SJCRH30 (cell line): Measurements from ENCODE around the gene C11orf71. TPM values are rescaled to one million over a fixed set of nuclear protein-coding genes. Genes with fewer than 3 reads are reported as not detected.

Experiments
- DNase-seq, 2 experiments: peaks; one replicate each; pipeline ENCODE4 v3.0.0-alpha.2; 2015 to 2020
- H3K27ac ChIP-seq: fragments of 250-450 bp; sonication (Bioruptor Pico); 2 replicates; pipeline ENCODE4 v1.5.1; 2020; ENCODE audit warnings: mild to moderate bottlenecking, moderate library complexity
- H3K27me3 ChIP-seq: fragments of 250-450 bp; sonication (Bioruptor Pico); 2 replicates; pipeline ENCODE4 v1.5.1; 2020; ENCODE audit warnings: mild to moderate bottlenecking, moderate library complexity
- H3K36me3 ChIP-seq: fragments of 250-450 bp; sonication (Bioruptor Pico); 2 replicates; pipeline ENCODE4 v1.5.1; 2020; ENCODE audit warnings: mild to moderate bottlenecking, moderate library complexity
- H3K4me1 ChIP-seq: fragments of 250-450 bp; sonication (Bioruptor Pico); 2 replicates; pipeline ENCODE4 v1.5.1; 2020; ENCODE audit warnings: mild to moderate bottlenecking, moderate library complexity
- H3K4me3 ChIP-seq: fragments of 250-450 bp; sonication (Bioruptor Pico); 2 replicates; pipeline ENCODE4 v1.5.1; 2020; ENCODE audit warnings: mild to moderate bottlenecking, moderate library complexity
- H3K9me3 ChIP-seq: fragments of 250-450 bp; sonication (Bioruptor Pico); replicated peaks from 2 replicates; pipeline ENCODE4 v1.5.1; 2020; ENCODE audit warnings: mild to moderate bottlenecking, moderate library complexity
- total RNA-seq: library from RNA; depleted of rRNA; stranded (reverse); fragments of >200 nt; shearing (Covaris generic); gene quantifications from 2 replicates; pipeline ENCODE4 v1.2.3, GENCODE V29; 2014

The C11orf71 gene
- total RNA-seq, 1 experiment from 2014 or later = 3.6 TPM

DNA sequence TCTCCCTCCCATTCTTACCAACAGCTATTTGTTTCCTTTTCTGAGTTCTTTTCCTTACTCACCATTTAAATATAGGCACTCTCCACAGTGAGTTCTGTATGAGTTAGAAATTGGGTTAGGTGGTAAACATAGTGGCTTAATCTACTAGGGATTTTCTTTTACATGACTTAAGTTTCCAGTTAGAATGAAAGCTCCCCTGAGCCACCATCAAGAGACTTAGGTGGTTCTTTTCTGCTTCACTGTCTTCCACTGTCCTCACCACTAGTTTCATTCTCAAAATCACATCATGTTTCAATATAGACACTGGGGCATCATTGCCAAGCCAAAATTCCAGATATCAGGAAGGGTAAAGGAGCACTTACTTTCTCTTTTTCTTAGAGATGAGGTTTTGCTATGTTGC is 30.0 kb upstream of the C11orf71 start:
- Histone ChIP-seq H3K4me3 (no peak overlapping the region), H3K27ac (no peak overlapping the region), H3K36me3 (no peaks in the 10 kb centered on the region), H3K27me3 (no peaks in the 10 kb centered on the region), H3K9me3 (no peaks in the 10 kb centered on the region), H3K4me1 (no peaks in the 10 kb centered on the region)
- DNase-seq = no peak

DNA sequence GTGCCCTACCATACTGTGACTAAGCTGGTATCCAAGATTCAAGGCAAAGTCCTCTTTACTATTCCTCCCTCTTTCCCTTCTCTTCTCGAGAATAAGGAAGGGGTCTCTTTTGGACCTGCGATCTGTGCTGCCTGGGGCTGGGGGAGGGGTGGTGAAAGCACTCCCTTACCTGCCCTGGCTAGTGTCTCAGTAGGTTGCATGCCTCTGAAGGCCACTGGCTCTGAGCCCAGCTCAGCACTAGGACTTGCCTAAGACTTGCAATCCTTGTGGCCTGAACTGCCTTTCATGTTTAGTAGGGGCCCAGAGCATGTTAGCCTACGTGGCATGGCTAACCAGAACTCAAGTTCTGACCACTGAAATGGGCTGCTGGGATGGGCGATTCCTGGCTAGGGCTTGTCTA is 26.0 kb upstream of the C11orf71 start:
- no peak overlapping the region for H3K27ac ChIP-seq
- H3K36me3 ChIP-seq = no peaks in the 10 kb centered on the region
- no peaks in the 10 kb centered on the region for H3K9me3 ChIP-seq
- no peak overlapping the region for H3K4me3 ChIP-seq
- no peaks in the 10 kb centered on the region for H3K4me1 ChIP-seq
- no peak for DNase-seq
- H3K27me3 ChIP-seq = no peaks in the 10 kb centered on the region

DNA sequence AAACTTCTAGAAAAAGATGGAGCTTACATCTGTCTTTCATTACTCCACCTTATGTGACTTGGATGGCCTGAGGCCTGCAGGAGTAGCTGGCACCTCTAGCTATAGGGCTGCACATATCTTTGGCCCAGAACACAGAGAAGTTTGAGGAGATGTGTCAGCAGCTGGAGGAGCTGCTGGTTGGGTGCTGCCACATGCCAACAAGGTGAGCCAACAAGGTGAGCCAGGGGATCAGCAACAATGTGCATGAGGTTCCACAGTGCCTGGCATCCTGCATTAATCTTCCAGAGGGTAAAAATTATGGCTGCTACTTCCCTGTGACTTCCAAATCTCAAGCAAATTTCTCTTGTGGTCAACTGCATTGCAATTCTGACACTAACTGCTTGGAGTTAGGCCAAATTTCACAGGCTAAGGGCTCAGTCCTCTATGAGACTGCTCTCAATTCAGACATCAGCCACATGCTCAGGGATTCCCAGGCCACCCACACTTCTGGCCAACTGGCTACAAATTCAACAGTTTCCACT is 16.2 kb upstream of the C11orf71 start:
- DNase-seq = no peak
- no peaks in the 10 kb centered on the region for H3K9me3 ChIP-seq
- no peak overlapping the region for H3K4me3 ChIP-seq
- no peaks in the 10 kb centered on the region for H3K36me3 ChIP-seq
- no peaks in the 10 kb centered on the region for H3K27me3 ChIP-seq
- no peak overlapping the region for H3K27ac ChIP-seq
- no peaks in the 10 kb centered on the region for H3K4me1 ChIP-seq

DNA sequence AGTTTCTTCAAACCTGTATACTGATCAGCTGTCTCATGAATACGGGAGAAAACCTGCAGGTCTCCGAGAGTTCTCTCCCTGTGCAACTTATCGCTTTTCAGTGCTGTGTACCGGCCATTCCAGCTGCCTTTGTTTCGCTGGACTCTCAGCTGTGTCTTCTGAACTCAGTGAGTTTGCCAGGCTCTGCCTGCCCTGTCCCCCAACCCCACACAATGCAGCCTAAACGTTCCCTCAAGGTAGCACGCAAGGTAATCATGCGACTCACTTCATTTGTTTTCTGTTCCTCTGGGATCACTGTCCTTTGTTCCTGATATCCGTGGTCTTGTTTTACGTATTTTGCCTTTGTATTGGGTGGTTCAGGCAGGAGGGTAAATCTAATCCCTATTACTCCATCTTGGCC is 13.6 kb upstream of the C11orf71 start:
- no peaks in the 10 kb centered on the region for H3K4me1 ChIP-seq
- no peaks in the 10 kb centered on the region for H3K9me3 ChIP-seq
- no peaks in the 10 kb centered on the region for H3K27me3 ChIP-seq
- no peak overlapping the region for H3K27ac ChIP-seq
- H3K36me3 ChIP-seq = peaks cover 10% of the 10 kb centered on the region
- no peak overlapping the region for H3K4me3 ChIP-seq
- DNase-seq = no peak

DNA sequence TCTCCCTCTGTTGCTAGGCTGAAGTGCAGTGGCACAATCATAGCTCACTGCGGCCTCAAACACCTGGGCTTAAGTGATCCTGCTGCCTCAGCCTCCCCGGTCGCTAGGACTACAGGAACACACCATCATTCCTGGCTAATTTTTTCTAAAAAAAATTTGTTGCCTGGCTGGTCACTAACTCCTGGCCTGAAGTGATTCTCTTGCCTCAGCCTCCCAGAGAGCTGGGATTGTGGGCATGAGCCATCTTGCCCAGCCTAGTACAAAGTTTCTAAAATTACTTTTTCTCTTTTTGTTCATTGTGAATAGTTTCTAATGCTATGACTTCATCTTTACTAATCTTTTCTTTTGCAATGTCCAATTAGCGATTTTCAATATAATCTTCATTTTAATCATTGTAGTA is 12.6 kb upstream of the C11orf71 start:
- H3K27ac ChIP-seq = no peak overlapping the region
- peaks cover 10% of the 10 kb centered on the region for H3K36me3 ChIP-seq
- H3K9me3 ChIP-seq = no peaks in the 10 kb centered on the region

DNA sequence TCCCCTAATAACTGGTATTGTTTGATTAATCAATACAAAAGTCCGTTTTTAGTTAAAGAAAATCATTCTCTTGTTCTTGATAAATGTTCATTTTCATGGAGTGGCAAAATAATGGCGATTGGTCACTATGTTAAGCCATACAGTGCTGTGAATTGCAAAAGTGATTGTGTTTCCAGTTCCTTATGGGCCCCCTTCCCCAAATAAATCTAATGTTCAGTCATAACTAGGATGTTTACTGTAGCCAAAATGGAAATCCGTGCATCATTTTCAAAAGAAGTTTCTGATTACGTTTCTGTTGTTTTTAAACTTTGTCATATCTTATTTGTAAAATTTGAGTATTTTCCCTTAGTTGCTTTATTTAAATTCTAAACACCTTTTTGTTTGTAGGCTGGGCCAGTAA is 1.0 kb upstream of the C11orf71 start:
- DNase-seq = no peak
- no peaks in the 10 kb centered on the region for H3K4me1 ChIP-seq
- H3K36me3 ChIP-seq = peaks cover 16% of the 10 kb centered on the region
- H3K9me3 ChIP-seq = no peaks in the 10 kb centered on the region
- H3K4me3 ChIP-seq = peak overlapping the region; percentile 66
- peak overlapping the region; percentile 92 for H3K27ac ChIP-seq
- H3K27me3 ChIP-seq = no peaks in the 10 kb centered on the region

More for the DNA sequence above, 12.6 kb upstream of the C11orf71 start:
- no peak for DNase-seq
- Histone ChIP-seq H3K4me3 (no peak overlapping the region), H3K27me3 (no peaks in the 10 kb centered on the region), H3K4me1 (no peaks in the 10 kb centered on the region)

DNA sequence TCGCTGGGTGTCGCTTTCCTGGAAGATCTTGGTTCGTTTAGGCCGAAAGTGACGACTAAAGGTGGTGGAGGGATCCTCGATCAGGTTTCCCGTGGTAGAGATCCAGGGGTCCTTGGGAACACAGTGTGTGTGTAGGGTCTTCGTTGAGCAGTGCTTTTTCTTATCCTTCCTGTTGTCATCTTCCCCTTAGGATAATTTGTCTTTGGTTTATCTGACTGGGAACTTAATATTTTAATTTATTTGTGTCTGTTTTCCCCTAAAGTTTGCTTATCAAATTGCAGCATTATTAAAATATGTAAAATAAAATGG is 558 bp upstream of the C11orf71 start:
- no peaks in the 10 kb centered on the region for H3K9me3 ChIP-seq
- H3K4me3 ChIP-seq = peak overlapping the region; percentile 66
- H3K27me3 ChIP-seq = no peaks in the 10 kb centered on the region
- H3K4me1 ChIP-seq = no peaks in the 10 kb centered on the region
- peak overlapping the region; percentile 92 for H3K27ac ChIP-seq
- no peak for DNase-seq
- peaks cover 12% of the 10 kb centered on the region for H3K36me3 ChIP-seq

DNA sequence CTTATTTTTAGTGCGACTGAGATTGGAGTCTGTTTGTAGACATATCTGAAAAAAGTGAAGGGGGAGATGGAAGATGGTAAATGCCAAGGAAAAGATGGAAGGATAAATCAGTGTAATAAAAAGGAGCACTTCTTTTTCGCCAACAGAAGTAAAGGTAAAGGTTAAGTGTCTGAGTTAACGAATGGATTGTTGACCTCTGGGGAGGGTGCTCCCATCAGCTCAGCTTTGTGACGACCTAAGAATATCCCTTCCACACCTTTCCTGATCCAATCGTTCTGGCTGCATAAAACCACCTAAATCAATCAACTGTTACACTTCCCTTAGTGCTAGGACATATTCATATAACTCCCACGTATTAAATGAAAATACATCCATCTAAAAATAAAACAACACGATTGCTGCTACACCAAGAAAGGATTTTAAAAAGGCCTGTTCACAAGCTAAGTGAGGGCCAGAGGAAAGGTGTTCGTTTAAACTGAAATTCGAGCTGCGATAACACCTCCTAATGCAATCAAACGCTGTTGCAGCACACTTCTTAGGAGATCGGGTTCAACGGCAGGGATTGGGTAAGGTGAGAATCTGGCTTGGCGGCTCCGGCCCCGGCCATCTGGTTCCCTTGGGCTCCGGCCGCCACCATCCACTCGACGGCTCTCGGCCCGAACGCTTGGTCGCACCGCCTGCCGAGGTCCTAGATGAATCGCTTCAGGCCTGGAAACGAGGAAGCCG is 658 bp downstream of the C11orf71 start:
- Histone ChIP-seq H3K4me3 (peak overlapping the region; percentile 66), H3K4me1 (no peaks in the 10 kb centered on the region), H3K9me3 (no peaks in the 10 kb centered on the region), H3K27ac (peak overlapping the region; percentile 92), H3K27me3 (no peaks in the 10 kb centered on the region), H3K36me3 (peaks cover 3% of the 10 kb centered on the region; the same call in 1 of the 2 replicates)
- no peak for DNase-seq

DNA sequence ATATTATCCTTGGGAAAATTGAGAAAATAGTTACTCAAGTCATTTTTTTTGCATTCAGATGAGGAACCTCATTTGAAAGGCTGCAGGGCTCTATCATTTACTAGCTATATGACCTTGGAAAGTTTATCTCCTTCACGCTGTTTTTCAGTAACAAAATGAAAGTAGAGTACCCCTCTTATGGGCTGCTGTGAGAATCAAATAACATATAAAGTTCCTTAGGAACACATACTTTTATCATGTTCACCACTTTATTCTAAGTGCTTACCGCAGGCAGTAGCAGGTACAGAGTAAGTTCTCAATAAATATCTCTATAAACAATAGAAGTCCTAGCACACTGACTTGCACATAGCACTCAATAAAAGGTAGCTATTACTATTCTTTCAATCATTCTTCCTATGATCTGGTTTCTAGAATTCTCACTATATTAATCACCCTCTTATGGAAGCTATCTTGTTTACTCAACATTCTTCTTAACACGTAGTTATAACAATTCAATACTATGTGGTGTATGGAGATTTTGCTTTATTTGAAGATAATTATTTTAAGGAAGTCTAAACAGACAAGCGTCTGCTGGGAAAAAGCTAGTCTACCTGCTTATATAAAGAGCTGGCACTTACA is 1.9 kb downstream of the C11orf71 start:
- Histone ChIP-seq H3K4me1 (no peaks in the 10 kb centered on the region), H3K9me3 (no peaks in the 10 kb centered on the region), H3K36me3 (peaks cover 3% of the 10 kb centered on the region; the same call in 1 of the 2 replicates), H3K27ac (no peak overlapping the region), H3K4me3 (no peak overlapping the region), H3K27me3 (no peaks in the 10 kb centered on the region)
- no peak for DNase-seq

DNA sequence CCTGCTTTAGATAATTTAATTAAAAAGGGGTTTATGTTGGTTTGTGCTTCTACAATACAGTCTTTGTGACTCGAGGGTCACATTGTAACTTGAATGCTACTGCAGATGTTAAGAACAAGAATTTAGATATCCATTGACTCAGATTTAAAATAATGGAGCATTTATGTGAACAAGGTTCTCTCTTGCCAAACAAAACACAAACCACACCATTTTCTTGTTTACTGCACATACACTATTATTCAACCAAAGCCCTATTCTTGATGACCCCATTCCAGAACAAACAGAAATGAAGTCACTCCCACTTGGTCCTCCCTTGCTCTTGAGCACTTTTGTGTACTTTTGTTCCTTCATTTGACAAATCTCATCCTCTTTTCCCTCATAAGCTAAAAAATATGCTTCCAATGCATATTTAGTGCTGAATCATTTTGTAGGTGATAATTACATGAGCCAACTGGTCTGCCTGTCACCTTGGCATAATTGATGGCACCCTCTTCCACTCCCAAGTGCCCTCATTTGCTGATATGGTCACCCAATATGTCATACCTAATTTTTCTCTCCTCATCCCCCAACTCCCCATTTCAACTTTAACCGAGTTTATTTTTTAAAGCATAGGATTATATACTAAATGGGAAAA is 2.8 kb downstream of the C11orf71 start:
- H3K27me3 ChIP-seq = no peaks in the 10 kb centered on the region
- no peaks in the 10 kb centered on the region for H3K4me1 ChIP-seq
- no peak for DNase-seq
- H3K4me3 ChIP-seq = no peak overlapping the region
- H3K36me3 ChIP-seq = peaks cover under 1% of the 10 kb centered on the region; the same call in 1 of the 2 replicates
- no peak overlapping the region for H3K27ac ChIP-seq
- no peaks in the 10 kb centered on the region for H3K9me3 ChIP-seq

DNA sequence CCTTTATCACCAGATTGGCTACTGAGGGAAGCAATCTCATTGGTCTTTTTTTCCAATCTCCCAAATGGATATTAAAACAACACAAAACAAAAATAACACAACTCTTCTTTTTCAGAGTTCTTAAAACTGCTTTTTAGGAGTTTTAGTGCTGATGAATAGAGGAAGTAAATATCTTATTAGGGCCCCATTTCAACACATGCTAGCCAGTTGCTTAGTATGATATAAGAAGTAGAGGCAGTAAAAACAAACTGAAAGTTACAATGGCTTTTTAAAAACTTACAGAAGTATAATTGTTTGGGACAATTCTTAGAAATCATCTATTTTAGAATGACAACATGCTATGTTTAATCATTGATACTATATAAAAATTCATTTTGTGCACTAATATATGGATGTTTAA is 3.4 kb downstream of the C11orf71 start:
- Histone ChIP-seq H3K4me3 (no peak overlapping the region), H3K27ac (no peak overlapping the region), H3K36me3 (no peaks in the 10 kb centered on the region; the same call in 1 of the 2 replicates), H3K4me1 (no peaks in the 10 kb centered on the region), H3K9me3 (no peaks in the 10 kb centered on the region), H3K27me3 (no peaks in the 10 kb centered on the region)
- no peak for DNase-seq

DNA sequence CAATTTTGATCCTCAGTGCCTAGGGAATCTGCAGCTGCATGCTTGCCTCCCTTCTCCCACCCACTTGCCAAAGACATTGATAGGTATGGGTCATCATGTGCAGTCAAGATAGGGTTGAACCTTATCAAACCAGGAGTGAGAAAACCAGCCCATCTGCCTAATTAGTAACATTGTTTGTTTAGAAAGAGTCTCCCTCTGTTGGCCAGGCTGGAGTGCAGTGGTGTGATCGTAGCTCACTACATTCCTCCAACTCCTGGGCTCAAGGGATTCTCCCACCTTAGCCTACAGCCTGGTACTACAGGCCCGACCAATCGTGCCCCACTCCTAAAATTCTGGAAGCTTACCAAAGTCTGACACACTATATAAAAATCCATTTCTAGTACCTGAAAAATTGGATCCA is 4.6 kb downstream of the C11orf71 start:
- no peaks in the 10 kb centered on the region for H3K27me3 ChIP-seq

DNA sequence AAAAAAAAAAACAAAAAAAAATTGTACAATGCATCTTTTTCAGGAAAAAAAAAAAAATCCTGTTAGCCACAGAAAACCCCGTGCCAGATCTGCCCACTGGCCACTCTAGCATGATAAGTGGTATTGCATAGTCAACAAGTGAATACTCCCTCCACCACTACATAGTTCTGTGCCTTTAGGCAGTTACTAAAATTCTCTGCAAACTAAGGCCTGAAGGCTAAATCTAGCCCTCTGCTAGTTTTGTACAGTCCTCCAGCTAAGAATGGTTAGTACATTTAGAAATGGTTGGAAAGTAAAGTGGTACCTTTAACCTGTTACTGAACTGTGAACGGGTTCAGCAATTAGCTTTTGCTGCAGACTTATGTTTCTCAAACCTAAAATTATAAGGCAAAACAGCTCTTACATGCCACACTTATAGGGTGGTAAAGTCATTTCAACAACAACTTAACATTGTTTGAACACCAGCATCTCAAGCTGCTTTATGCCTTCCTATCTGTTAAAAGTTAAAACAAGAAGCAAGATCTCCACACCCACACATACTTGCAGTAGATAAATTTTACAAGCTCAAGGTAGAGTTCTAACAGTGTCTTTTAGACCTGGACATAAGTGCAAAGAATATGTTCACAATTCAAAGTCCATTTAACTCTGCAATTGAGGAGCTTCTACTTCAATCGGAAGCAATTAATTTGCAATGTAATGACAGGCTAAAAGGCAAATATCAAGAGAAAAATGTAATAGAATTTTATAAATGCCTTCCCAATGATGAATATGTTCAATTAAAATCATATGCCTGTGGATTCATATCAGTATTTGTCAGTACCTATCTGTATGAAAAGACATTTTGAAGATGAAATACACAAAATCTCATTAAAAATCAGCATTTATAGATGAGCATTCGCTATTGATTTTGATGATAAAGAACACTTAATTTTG is 7.3 kb downstream of the C11orf71 start:
- Histone ChIP-seq H3K9me3 (no peaks in the 10 kb centered on the region), H3K4me1 (no peaks in the 10 kb centered on the region), H3K4me3 (no peak overlapping the region), H3K27me3 (no peaks in the 10 kb centered on the region), H3K27ac (no peak overlapping the region), H3K36me3 (no peaks in the 10 kb centered on the region)
- DNase-seq = no peak

More for the DNA sequence above, 4.6 kb downstream of the C11orf71 start:
- H3K9me3 ChIP-seq = no peaks in the 10 kb centered on the region
- H3K36me3 ChIP-seq = no peaks in the 10 kb centered on the region
- H3K4me3 ChIP-seq = no peak overlapping the region
- DNase-seq = peak in 1 of 2 experiments; percentile 1
- no peaks in the 10 kb centered on the region for H3K4me1 ChIP-seq
- H3K27ac ChIP-seq = no peak overlapping the region

DNA sequence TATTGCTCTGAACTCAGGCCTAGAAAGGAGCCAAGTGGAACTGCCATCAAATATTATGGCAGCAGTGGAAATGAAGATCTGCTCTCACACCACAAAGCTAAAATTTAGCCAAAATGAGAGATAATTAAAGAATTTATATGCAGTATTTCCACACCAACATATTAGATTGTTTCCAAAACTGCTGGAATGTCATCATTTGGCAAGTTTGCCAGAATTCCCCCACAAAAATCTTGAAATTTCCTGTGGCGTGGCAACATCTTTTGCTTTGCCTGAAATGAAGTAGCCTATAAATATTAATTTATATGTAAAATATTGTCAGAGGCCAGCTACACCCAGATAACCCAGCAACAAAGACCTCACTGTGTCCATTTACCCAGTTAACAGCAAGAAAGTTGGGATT is 13.8 kb downstream of the C11orf71 start:
- H3K36me3 ChIP-seq = no peaks in the 10 kb centered on the region
- H3K27ac ChIP-seq = no peak overlapping the region
- H3K9me3 ChIP-seq = no peaks in the 10 kb centered on the region
- no peaks in the 10 kb centered on the region for H3K27me3 ChIP-seq
- H3K4me3 ChIP-seq = no peak overlapping the region
- DNase-seq = no peak
- H3K4me1 ChIP-seq = no peaks in the 10 kb centered on the region
